Lung (tissue), 12 donors: ENCODE data around the gene ALKBH3. TPM values are rescaled to one million over a fixed set of nuclear protein-coding genes. Genes with fewer than 3 reads are reported as not detected.

Experiments
- ATAC-seq: fragments of 200-7000 bp; cut with Tn5 transposase; one replicate; pipeline ENCODE4 v1.9.1; 2020; ENCODE audit warnings: moderate number of reproducible peaks; ENCODE audit not compliant: insufficient read depth, low FRiP score
- DNase-seq, 3 donors: peaks; one replicate each; pipeline ENCODE4 v3.0.0-alpha.2; 2013 to 2017
- H3K27ac ChIP-seq, 2 donors: one replicate each; pipeline ENCODE4 v1.5.1; 2013; ENCODE audit warnings: mild to moderate bottlenecking in 2 of 2, moderate library complexity in 2 of 2, control low read depth in 1 of 2, inconsistent platforms in 1 of 2, low read depth in 1 of 2, low read length in 1 of 2
- H3K27me3 ChIP-seq, 3 donors: one replicate each; pipeline ENCODE4 v1.5.1; 2013; ENCODE audit warnings: low read length in 2 of 3; ENCODE audit not compliant: control insufficient read depth in 3 of 3, insufficient read depth in 3 of 3
- H3K36me3 ChIP-seq, 4 donors: one replicate each; pipeline ENCODE4 v1.5.1; 2013; ENCODE audit warnings: low read length in 4 of 4, mild to moderate bottlenecking in 1 of 4, moderate library complexity in 1 of 4; ENCODE audit not compliant: control insufficient read depth in 4 of 4, insufficient read depth in 4 of 4
- H3K4me1 ChIP-seq, 5 donors: one replicate each; pipeline ENCODE4 v1.5.1; 2013; ENCODE audit warnings: low read length in 5 of 5, mild to moderate bottlenecking in 2 of 5, moderate library complexity in 1 of 5; ENCODE audit not compliant: control insufficient read depth in 5 of 5, insufficient read depth in 5 of 5
- H3K4me3 ChIP-seq: one replicate; pipeline ENCODE4 v1.5.1; 2013; ENCODE audit warnings: mild to moderate bottlenecking, control low read depth, moderate library complexity
- H3K9ac ChIP-seq, 2 donors: one replicate each; pipeline ENCODE4 v1.5.1; 2013; ENCODE audit warnings: low read length in 2 of 2, control low read depth in 1 of 2; ENCODE audit not compliant: insufficient read depth in 1 of 2
- H3K9me3 ChIP-seq, 4 donors: one replicate each; pipeline ENCODE4 v1.5.1; 2013; ENCODE audit warnings: low read length in 3 of 4, mild to moderate bottlenecking in 1 of 4, moderate library complexity in 1 of 4; ENCODE audit not compliant: control insufficient read depth in 4 of 4, insufficient read depth in 3 of 4
- CTCF ChIP-seq: IDR thresholded peaks from 2 replicates; pipeline ENCODE4 v1.5.1; 2012; ENCODE audit warnings: mild to moderate bottlenecking; ENCODE audit errors: control extremely low read depth, extremely low read depth
- WGBS, 2 donors: extraction: QIAGEN DNeasy Blood & Tissue Kit; methylation state at CpG; one replicate each; pipeline ENCODE4 v1.1.7; 2013; 5-methylcytosine and 5-hydroxymethylcytosine counted together
- polyA plus RNA-seq, 2 donors: library from polyadenylated mRNA; stranded (reverse); fragments of 200-250 nt; gene quantifications; one replicate each; pipeline ENCODE4 v1.2.1, GENCODE V29; 2013
- total RNA-seq, 2 donors: library from RNA; depleted of rRNA in 1 of 2; stranded (reverse); fragments of >200 nt in 1 of 2; gene quantifications; one replicate each; pipeline ENCODE4 v1.2.1, GENCODE V29; 2014 to 2021
- donor health status: control.
- donor health status: control.
- donor health status: Bipolar disorder and iron deficiency.
- donor health status: healthy.
- donor health status: DM: yes; HTN: yes; CAD: no.

The ALKBH3 gene
- total and polyA plus RNA-seq, 4 donors: 22.6 to 43.7 (median 33.2) TPM

- H3K36me3 ChIP-seq: peaks cover 0 to 4% (median 1%) of the 10 kb centered on the region in 4 donors
- no peak overlapping the region for H3K4me3 ChIP-seq
- WGBS, 2 donors: 87 to 88% methylated on average over 3 of the region's 3 CpGs
- no peaks in the 10 kb centered on the region for H3K27me3 ChIP-seq
- DNase-seq (no peak), ATAC-seq (no peak)
- H3K4me1 ChIP-seq: peaks cover 0 to 4% (median 0%) of the 10 kb centered on the region in 5 donors
- H3K9me3 ChIP-seq: peaks cover 0 to 2% (median 0%) of the 10 kb centered on the region in 4 donors
- H3K27ac ChIP-seq: no peak overlapping the region
- TF ChIP-seq CTCF: no peak
- no peak overlapping the region for H3K9ac ChIP-seq
Measured at GRCh38 chr11:43856993-43857392, 23.6 kb upstream of the ALKBH3 start.

- no peak overlapping the region for H3K9ac ChIP-seq
- 81 to 86% methylated on average over 2 of the region's 2 CpGs for WGBS, 2 donors
- H3K36me3 ChIP-seq: peaks cover 0 to 2% (median 0%) of the 10 kb centered on the region in 4 donors
- no peak for DNase-seq
- no peaks in the 10 kb centered on the region for H3K27me3 ChIP-seq
- H3K27ac ChIP-seq: no peak overlapping the region
- ATAC-seq: no peak
- no peak overlapping the region for H3K4me3 ChIP-seq
- H3K4me1 ChIP-seq: no peaks in the 10 kb centered on the region
- peaks cover 0 to 2% (median 0%) of the 10 kb centered on the region in 4 donors for H3K9me3 ChIP-seq
- TF ChIP-seq CTCF: no peak
Measured at GRCh38 chr11:43861141-43861540, 19.5 kb upstream of the ALKBH3 start.

- WGBS, 2 donors: 73 to 75% methylated on average over 2 of the region's 2 CpGs
- no peaks in the 10 kb centered on the region for H3K36me3 ChIP-seq
- no peak overlapping the region for H3K9ac ChIP-seq
- ATAC-seq (no peak), DNase-seq (no peak)
- no peak for TF ChIP-seq CTCF
- no peaks in the 10 kb centered on the region for H3K9me3 ChIP-seq
- peaks cover 0 to 6% (median 0%) of the 10 kb centered on the region in 3 donors for H3K27me3 ChIP-seq
- H3K27ac ChIP-seq: no peak overlapping the region
- H3K4me3 ChIP-seq: no peak overlapping the region
- H3K4me1 ChIP-seq: peaks cover 0 to 2% (median 0%) of the 10 kb centered on the region in 5 donors
Measured at GRCh38 chr11:43866520-43866919, 14.1 kb upstream of the ALKBH3 start.

DNA sequence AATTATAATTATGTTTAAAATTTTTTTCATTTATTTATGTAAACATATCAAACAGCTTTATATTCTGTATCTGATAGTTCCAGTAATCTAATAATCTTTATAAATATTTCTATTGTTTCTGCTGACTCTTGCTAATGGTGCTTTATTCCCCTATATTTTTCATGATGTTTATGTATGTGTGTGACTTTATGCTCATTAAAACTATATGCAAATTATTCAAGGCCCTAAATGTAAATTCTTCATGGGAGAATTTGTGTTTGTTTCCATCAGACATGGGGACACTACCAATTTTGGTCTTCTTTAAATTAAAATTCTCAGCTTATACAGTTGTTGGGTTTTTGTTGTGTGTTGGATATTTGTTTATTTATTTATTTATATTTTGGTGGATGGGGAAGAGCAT, 13.7 kb upstream of the ALKBH3 start:
- no peak for TF ChIP-seq CTCF
- H3K9ac ChIP-seq: no peak overlapping the region

More for the DNA sequence above, 13.7 kb upstream of the ALKBH3 start:
- H3K27me3 ChIP-seq: peaks cover 0 to 6% (median 3%) of the 10 kb centered on the region in 3 donors
- H3K36me3 ChIP-seq: no peaks in the 10 kb centered on the region
- no peak overlapping the region for H3K27ac ChIP-seq
- no peak for DNase-seq
- no peaks in the 10 kb centered on the region for H3K9me3 ChIP-seq
- peaks cover 0 to 2% (median 0%) of the 10 kb centered on the region in 5 donors for H3K4me1 ChIP-seq
- H3K4me3 ChIP-seq: no peak overlapping the region
- ATAC-seq: no peak
